HG03571 (cell line): ENCODE measurements around the gene PRR30.

ENCODE experiments used
- ATAC-seq: cut with Tn5 transposase; IDR thresholded peaks from one replicate; pipeline ENCODE4 v1.9.1; 2021; ENCODE audit not compliant: unreplicated experiment

PRR30 gene

DNA sequence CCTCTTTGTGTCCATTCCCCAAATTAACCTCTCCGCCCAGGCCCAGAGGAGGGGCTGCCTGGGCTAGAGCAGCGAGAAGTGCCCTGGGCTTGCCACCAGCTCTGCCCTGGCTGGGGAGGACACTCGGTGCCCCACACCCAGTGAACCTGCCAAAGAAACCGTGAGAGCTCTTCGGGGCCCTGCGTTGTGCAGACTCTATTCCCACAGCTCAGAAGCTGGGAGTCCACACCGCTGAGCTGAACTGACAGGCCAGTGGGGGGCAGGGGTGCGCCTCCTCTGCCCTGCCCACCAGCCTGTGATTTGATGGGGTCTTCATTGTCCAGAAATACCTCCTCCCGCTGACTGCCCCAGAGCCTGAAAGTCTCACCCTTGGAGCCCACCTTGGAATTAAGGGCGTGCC lies 39.2 kb downstream of the PRR30 start:
- no peak for ATAC-seq

DNA sequence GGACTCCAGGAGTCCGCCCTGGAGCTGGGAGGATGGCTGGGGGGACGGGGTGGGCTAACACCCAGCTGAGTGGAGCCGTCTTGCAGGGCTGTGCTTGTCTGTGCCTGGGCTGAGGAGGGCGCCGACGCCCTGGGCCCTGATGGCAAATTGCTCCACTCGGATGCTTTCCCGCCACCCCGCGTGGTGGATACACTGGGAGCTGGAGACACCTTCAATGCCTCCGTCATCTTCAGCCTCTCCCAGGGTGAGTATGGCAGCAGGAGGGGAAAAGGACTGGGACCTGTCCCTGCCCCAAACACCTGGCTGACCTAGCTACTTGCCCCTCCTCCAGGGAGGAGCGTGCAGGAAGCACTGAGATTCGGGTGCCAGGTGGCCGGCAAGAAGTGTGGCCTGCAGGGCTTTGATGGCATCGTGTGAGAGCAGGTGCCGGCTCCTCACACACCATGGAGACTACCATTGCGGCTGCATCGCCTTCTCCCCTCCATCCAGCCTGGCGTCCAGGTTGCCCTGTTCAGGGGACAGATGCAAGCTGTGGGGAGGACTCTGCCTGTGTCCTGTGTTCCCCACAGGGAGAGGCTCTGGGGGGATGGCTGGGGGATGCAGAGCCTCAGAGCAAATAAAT lies 39.8 kb downstream of the PRR30 start:
- ATAC-seq: no peak

DNA sequence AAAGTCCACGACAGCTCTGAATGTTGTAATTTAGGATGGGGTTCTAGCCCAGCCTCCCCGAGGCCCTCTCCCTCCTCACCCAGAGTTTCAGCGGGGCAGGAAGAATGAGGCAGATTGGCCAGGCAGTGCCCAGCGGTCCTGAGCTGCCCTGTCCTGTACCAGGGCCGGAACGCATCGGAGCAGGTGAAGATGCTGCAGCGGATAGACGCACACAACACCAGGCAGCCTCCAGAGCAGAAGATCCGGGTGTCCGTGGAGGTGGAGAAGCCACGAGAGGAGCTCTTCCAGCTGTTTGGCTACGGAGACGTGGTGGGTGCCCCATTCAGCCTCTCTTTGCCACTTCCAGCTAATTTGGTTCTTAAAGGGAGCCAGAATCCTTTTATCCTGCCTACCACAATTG lies 41.9 kb downstream of the PRR30 start:
- ATAC-seq: no peak

DNA sequence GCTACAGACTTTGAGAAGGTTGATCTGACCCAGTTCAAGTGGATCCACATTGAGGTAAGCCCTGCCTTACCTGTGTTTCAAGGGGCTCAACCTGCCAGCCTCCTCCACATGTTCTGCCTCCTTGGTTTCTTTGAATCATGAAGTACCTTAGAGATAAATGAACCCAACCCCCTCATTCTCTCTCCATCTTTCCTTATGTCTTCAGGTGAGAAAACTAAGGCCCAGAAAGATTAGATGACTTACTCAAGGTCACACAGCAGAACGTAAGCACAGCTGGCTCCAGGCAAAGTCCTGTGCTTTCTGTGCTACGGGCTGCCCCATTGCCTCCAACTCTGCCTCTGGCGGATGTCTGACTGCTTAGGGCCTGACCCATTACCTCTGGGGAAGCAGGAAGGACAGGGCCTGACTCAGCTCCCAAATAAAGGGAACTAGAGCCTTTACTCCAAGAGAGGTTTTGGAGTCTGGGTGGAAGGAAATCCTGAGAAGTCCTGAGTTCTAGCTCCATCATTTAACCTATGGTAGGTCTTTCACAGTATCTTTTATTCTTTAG lies 42.4 kb downstream of the PRR30 start:
- no peak for ATAC-seq

DNA sequence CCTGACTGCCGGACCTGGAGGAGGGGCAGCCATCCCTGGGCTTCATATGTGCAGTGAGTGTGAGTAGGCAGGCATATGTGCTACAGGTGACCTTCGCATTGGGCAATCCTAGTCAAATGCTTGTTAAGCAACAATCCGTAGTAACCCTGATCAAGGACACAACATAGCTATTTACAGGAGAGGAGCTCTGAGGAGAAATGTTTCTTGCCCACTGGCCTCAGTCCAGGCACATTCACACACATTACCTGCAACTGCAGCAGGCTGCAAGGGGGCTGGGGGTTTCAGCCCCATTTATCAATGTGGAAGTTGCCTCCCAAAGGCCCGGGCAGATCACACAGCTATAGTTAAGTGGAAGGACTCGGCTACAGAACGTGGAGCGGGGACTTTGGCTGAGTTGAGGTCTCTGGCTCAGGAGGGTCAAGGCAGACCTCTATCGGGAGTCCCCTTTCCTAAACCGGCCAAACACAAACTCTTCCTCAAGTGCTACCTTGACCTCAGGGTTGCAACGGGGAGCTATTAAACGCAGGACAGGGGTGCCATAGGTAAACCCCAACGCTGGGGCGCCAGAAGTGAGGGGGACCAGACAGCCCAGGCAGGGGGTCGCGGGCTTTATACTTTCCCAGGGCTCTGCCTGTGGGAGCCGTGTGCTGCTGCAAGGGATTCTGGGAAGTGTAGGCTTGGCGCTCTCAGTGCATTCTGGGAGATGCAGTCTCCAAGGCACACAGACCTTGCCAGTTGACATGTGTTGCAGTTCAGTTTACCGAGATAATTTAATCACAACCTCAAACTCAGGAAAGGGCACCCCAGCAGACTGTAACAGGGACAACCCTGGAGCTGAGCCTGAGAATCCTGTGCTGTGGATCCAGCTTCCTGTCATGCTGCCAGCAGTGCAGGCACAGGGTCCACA lies 43.2 kb downstream of the PRR30 start:
- no peak for ATAC-seq

DNA sequence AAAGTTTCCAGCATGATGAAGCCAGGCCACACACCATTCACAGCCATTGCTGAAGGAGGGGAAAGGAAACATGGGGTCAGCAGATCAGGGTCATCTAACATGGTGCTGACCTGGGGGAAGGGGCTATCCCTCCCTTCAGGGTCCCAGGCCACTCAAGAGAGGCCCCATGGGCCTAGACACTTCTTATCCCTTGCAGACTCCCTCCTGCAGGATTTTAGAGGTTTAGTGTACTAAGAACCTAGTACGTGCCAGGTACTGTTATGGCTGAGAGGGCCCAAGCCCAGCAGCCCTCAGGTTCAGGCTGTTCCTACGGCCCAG lies 43.8 kb downstream of the PRR30 start:
- ATAC-seq: no peak

DNA sequence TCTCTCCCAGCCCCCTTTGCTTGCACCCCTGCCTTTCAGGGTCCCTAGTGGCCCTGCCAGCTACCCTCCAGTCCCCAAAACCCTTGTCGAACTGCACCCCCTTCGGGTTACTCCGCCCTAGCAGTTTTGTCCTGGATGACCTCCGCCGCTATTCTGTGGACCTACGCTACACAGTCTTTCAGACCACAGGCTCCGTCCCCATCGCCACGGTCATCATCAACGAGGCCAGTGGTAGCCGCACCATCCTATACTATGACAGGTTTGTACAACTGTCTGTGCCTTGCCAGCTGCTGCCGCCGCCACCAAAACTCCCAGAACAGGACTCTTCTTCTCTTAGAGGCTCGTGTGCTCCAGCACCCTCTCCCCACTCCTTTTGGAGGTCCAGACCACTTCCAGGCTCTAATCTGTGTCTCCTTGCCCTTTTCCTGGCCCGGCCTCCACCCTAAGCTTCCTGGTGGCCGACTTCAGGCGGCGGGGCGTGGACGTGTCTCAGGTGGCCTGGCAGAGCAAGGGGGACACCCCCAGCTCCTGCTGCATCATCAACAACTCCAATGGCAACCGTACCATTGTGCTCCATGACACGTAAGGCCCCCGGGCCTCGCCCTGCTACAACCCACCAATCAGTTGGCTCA lies 44.7 kb downstream of the PRR30 start:
- no peak for ATAC-seq

DNA sequence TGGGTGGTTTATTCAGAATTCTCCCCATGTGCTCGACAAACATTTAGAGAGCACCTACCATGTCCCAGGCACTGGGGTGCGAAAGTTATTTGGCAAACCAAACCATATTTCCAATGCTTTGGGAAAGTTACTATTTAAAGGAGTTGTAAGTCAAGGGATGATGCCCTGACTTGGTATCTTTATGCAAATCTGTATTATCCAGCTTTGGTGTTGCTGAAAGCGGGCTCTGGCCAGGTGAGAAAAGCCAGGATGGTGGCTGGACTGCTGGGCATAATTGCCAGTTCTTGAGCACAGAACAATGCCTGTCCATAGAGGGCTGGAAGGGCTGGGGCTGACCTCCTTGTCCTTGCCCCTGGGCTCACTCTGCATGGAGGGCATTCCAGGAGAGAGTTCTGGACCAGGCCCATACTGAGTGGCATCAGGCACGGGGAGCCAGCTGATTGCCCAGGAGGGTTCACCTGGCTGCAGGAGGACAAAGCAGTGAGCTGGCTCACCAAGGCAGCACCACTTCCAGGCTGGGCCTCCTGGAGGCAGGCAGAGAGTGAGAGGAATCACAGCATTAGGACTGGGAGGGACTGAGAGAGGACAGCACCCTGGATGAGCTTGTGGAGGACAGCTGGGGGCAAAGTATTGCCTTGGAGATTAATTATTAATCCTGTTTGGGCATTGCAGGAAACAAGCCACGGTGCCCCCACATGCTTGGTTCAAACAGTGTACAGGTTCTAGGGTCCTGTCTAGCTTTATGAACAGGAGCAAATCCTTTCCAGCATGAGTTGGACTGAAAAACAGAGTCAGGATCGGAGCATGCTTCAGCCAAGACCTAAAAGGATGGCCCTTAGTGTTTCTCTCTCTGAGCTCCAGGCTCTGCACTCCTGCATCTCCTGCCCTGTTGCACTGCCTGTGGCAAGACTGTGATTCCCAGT lies 45.5 kb downstream of the PRR30 start:
- ATAC-seq: no peak

DNA sequence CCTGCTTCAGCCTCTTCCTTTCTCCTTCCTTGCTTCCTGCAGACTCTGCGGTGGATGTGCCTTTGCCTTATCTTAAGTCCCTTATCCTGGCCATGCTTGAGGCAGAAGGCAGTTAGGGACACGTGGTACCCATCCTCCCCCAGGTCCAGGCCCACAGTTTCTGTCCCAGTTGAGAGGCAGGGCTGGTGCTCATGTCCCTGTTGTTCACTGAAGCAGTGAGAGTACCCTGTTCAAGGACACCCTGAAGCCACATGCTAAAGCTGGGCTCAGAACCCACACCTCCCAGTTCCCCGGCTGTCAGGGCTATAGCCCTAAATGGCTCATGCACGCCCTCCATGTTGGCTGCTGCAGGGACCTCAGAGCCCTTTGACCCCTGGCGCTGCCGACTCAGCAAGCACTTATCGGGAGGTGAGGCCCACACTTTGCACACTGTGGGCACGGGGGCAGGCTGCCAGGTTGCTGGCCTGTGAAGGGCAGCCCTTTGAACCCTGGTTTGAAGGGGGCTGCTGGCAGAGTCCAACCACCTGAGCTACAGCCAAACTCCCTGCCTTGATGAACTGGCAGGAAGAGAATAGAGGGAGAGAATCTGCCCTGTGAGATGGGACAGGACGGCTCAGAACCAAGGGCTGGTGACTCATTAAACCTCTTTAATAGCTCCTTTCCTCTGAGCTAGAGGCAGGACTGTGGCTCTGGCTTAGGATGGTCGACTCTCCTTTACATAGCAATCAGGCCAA lies 46.3 kb downstream of the PRR30 start:
- ATAC-seq: no peak

DNA sequence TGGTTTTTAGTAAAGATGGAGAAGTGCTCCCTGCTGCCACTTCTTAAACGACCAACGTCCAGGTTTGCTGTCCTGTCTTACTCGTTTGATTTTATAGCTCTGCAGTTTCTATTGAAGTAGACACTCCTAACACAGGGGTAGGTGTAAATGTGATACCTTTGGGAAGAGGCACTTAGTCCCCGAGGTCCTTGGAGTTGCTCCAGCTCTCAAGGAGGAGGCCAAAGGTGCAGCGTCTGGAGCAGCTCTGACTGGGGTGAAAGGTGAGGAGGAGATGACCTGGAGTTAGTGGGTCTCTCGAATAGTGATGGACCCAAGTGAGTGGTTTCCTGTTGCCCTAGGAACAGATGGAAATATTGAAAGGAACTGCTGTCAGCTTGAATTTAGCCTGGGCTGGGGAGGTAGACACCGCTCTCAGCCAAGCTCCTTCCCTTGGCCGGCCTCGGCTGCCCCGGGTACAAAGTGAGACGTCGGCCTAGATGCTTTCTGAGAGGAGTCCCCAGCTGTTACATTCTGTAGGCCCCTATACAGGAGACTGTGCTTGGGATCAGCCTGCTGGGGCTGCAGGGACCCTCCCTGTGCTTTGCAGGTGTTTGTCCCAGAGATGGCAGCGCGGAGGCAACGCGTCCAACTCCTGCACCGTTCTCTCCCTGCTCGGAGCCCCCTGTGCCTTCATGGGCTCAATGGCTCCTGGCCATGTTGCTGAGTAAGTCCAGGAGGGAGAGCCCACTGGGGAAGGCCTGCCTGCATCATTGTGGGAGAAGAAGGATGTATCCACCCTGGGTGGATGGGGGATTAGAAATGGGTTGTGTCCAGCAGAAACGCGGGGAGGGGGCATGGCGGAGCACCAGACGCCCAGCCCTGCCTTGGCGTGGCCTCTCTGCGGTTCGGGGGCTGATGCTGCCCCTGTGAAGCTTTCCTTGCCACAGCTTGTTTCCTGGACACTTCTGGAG lies 47.2 kb downstream of the PRR30 start:
- ATAC-seq: no peak

DNA sequence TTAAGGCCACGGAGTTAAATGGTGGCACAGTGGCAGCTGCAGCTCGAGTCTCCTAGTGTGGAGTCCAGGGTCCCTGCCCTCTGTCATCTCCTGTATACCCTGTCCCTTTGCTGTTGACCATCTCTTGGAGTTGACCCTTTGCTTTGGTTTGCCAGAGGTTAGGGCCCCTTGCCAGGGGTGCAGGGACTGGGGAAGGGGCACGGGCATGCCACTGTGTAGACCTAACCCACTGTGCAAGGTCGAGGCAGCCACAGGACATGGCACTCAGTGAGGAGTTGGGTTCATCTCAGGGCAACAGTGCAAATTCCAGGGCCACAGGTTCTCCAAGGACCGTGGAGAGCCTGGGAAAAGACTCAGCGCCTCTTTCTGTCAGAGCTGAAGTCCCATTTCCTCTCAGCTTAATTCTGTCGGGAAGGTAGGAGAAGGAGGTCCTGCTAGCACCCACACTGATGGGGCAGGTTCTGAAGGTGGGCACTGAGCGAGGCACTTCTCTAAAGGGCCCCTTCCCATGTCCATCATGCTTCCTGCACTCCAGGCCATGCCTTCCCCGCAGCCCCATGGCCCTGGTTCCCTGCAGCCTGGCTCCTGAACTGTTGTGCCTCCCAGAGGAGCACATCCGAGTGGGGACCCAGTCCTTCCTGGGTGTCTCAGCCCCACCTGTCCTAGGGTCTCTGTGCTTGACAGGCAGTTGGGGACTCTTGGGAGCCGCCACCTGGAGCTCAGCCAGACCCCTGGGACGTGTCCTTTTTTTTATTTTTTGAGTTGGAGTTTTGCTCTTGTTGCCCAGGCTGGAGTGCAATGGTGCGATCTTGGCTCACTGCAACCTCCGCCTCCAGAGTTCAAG lies 49.9 kb downstream of the PRR30 start:
- ATAC-seq: no peak

DNA sequence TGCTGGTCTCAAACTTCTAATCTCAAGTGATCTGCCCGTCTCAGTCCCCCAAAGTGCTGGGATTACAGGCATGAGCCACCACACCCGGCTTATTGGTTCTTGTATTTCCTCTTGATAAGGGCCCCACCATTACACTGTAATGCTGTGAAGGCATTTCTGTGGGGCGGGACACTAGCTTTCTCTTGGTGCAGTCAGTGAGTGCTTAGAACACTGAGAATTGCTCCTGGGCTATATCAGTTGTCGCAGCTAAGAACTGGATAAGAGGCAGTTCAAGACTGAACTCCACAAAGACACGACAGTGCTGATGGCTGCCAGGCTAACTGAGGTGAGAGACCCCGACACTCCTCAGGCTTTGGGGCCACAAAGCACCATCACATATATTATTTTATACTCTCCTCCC lies 50.6 kb downstream of the PRR30 start:
- ATAC-seq: no peak

DNA sequence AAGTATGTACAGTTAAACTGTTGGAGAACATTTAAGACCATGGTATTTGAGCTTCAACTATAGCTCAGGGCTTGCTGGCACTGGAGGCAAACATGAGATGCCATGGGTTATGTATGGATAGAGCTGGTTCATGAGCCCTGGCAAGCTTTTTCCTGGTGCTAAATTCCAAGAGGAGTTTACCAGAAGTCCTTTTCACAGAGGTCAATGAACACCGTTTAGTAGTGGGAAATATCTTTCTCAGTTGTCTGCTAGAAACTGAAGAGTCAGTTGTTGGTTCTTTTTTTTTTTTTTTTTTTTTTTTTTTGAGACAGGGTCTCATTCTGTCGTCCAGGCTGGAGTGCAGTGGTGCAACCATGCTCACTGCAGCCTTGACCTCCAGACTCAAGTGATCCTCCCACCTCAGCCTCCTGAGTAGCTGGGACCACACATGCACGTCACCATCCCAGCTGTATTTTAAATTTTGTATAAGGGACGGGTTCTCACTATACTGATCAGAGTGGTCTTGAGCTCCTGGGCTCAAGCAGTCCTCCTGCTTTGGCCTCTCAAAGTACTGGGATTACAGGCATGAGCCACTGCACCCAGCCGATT lies 51.3 kb downstream of the PRR30 start:
- ATAC-seq: no peak
